PC-3 (cell line): ENCODE results near the gene TEX26.

Experiments used
- EZH2 ChIP-seq: fragments of 300-600 bp; sonication (generic); IDR thresholded peaks from one replicate; pipeline ENCODE4 v1.6.1; 2017; ENCODE audit warnings: antibody characterized with exemption, mild to moderate bottlenecking, low read length; ENCODE audit not compliant: unreplicated experiment
- TF ChIP-seq, protein P1 (sequence below): fragments of 300-600 bp; sonication (generic); conservative IDR thresholded peaks from 2 replicates; pipeline ENCODE4 v1.5.1; 2017; ENCODE audit warnings: antibody characterized with exemption, low read depth, mild to moderate bottlenecking, low read length

DNA sequence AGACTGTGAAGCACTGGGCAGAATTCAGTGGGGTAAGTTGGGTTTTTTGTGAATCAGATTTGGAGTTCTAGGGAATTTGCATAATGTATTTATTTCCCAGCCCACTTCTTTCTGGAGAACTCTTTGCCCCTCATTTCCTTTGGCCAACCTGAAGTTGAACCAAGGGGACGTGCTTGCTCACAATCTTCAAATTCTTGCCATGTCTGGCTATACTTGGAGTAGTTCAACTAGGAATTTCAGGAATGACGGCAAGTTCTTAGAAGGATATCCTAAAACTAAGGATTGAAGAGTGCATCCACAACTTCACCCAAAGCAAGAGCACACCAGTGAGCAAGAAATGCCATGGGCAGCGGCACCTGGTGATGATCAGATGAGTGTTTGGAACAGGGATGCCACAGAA, 88.5 kb downstream of the TEX26 start:
- TF ChIP-seq, protein P1, sequence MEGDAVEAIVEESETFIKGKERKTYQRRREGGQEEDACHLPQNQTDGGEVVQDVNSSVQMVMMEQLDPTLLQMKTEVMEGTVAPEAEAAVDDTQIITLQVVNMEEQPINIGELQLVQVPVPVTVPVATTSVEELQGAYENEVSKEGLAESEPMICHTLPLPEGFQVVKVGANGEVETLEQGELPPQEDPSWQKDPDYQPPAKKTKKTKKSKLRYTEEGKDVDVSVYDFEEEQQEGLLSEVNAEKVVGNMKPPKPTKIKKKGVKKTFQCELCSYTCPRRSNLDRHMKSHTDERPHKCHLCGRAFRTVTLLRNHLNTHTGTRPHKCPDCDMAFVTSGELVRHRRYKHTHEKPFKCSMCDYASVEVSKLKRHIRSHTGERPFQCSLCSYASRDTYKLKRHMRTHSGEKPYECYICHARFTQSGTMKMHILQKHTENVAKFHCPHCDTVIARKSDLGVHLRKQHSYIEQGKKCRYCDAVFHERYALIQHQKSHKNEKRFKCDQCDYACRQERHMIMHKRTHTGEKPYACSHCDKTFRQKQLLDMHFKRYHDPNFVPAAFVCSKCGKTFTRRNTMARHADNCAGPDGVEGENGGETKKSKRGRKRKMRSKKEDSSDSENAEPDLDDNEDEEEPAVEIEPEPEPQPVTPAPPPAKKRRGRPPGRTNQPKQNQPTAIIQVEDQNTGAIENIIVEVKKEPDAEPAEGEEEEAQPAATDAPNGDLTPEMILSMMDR: no peak
- TF ChIP-seq EZH2: no peak
